NCI-H1092 (cell line): Measurements from ENCODE around the gene MYO16.

ENCODE experiments used
- DNase-seq: peaks from one replicate; lab custom pipeline; 2025; lab: John Stamatoyannopoulos, UW

The MYO16 gene

GRCh38 chr13:108933061-108933460 is 303.6 kb downstream of the MYO16 start:
- no peak for DNase-seq

GRCh38 chr13:108938155-108938554 is 308.7 kb downstream of the MYO16 start:
- DNase-seq = no peak

GRCh38 chr13:108940121-108940520 is 310.7 kb downstream of the MYO16 start:
- DNase-seq = no peak

- no peak for DNase-seq
Measured at GRCh38 chr13:108943842-108944241, 314.4 kb downstream of the MYO16 start.

GRCh38 chr13:108944760-108945159 is 315.3 kb downstream of the MYO16 start:
- no peak for DNase-seq

GRCh38 chr13:108947551-108948030 is 318.2 kb downstream of the MYO16 start:
- DNase-seq = no peak

- DNase-seq = no peak
Measured at GRCh38 chr13:108948251-108948671, 318.9 kb downstream of the MYO16 start.

GRCh38 chr13:108950333-108951010 is 321.1 kb downstream of the MYO16 start:
- DNase-seq = no peak

GRCh38 chr13:108955741-108956140 is 326.3 kb downstream of the MYO16 start:
- no peak for DNase-seq

- DNase-seq = no peak
Measured at GRCh38 chr13:108957369-108958012, 328.1 kb downstream of the MYO16 start.

- DNase-seq = no peak
Measured at GRCh38 chr13:108958013-108958376, 328.6 kb downstream of the MYO16 start.

GRCh38 chr13:108959234-108959633 is 329.8 kb downstream of the MYO16 start:
- DNase-seq = no peak

GRCh38 chr13:108960006-108960405 is 330.6 kb downstream of the MYO16 start:
- no peak for DNase-seq

- DNase-seq = peak; percentile 36
Measured at GRCh38 chr13:108961542-108962125, 332.2 kb downstream of the MYO16 start.

GRCh38 chr13:108962654-108963053 is 333.2 kb downstream of the MYO16 start:
- DNase-seq = no peak

- no peak for DNase-seq
Measured at GRCh38 chr13:108963276-108963810, 333.9 kb downstream of the MYO16 start.

GRCh38 chr13:108963846-108964600 is 334.6 kb downstream of the MYO16 start:
- no peak for DNase-seq

- DNase-seq = no peak
Measured at GRCh38 chr13:108964606-108965005, 335.2 kb downstream of the MYO16 start.

GRCh38 chr13:108967371-108967770 is 338.0 kb downstream of the MYO16 start:
- no peak for DNase-seq

GRCh38 chr13:108968566-108968965 is 339.2 kb downstream of the MYO16 start:
- DNase-seq = no peak

GRCh38 chr13:108974686-108975085 is 345.3 kb downstream of the MYO16 start:
- no peak for DNase-seq

- DNase-seq = peak; percentile 91
Measured at GRCh38 chr13:108980237-108980636, 350.8 kb downstream of the MYO16 start.
